Panc1 (cell line): ENCODE measurements around the gene MDM2. TPM values are rescaled to one million over a fixed set of nuclear protein-coding genes. Genes with fewer than 3 reads are reported as not detected.
"Not testable (repeated sequence)": the region's sequence is repeated elsewhere in the genome, so short reads cannot be mapped to it uniquely, and the experiment has no call there.

Experiments
- ATAC-seq: fragments of 200-7000 bp; cut with Tn5 transposase; 2 replicates; pipeline ENCODE4 v1.9.1; 2020; ENCODE audit warnings: mild to moderate bottlenecking, moderate library complexity
- BruUV-seq: library from RNA; stranded (reverse); fragments of 400-500 nt; replicated peaks from 2 replicates; lab custom pipeline; 2021; lab: Mats Ljungman, UMichigan
- CTCF ChIA-PET: fragments of 300-600 bp; sonication (Branson Sonifier 250); formaldehyde crosslinking; loops from one replicate; lab custom pipeline; 2022; ENCODE audit warnings: antibody characterized with exemption; lab: Charles Lee
- POLR2A ChIA-PET: fragments of 300-600 bp; sonication (Branson Sonifier 250); formaldehyde crosslinking; loops from one replicate; lab custom pipeline; 2022; ENCODE audit warnings: antibody characterized with exemption; lab: Charles Lee
- DNase-seq: peaks from one replicate; pipeline ENCODE4 v3.0.0-alpha.2; 2010; ENCODE audit warnings: low read depth, low spot score
- H3K27ac ChIP-seq: 2 replicates; pipeline ENCODE4 v1.5.1; 2011; ENCODE audit warnings: mild to moderate bottlenecking, low read length, inconsistent platforms
- H3K27me3 ChIP-seq: fragments of 200-500 bp; sonication (Bioruptor generic); 2 replicates; pipeline ENCODE4 v1.6.0; 2014; ENCODE audit warnings: low read length, inconsistent platforms; ENCODE audit not compliant: control insufficient read depth, insufficient read depth
- H3K36me3 ChIP-seq: fragments of 200-500 bp; sonication (Bioruptor generic); 2 replicates; pipeline ENCODE4 v1.5.1; 2014; ENCODE audit warnings: inconsistent platforms, mild to moderate bottlenecking, low read length, moderate library complexity; ENCODE audit not compliant: control insufficient read depth, insufficient read depth
- H3K4me1 ChIP-seq: 2 replicates; pipeline ENCODE4 v1.5.1; 2011; ENCODE audit warnings: inconsistent platforms, mild to moderate bottlenecking, low read length, moderate library complexity; ENCODE audit not compliant: control insufficient read depth, insufficient read depth
- H3K4me3 ChIP-seq, 2 experiments: 2 replicates each; pipeline ENCODE4 v1.5.1; 2011 to 2012; ENCODE audit warnings: low read depth in 2 of 2, low read length in 2 of 2, mild to moderate bottlenecking in 2 of 2, inconsistent platforms in 1 of 2, moderate library complexity in 1 of 2
- H3K9me3 ChIP-seq: fragments of 200-500 bp; sonication (Bioruptor generic); 2 replicates; pipeline ENCODE4 v1.5.1; 2014; ENCODE audit warnings: low read depth, mild to moderate bottlenecking, inconsistent platforms, low read length, moderate library complexity; ENCODE audit not compliant: control insufficient read depth, insufficient read depth
- CTCF ChIP-seq: fragments of 450-650 bp; IDR thresholded peaks from 2 replicates; pipeline ENCODE4 v1.5.1; 2017; ENCODE audit warnings: mild to moderate bottlenecking
- POLR2AphosphoS5 ChIP-seq: IDR thresholded peaks from 2 replicates; pipeline ENCODE4 v1.6.1; 2012; ENCODE audit warnings: mild to moderate bottlenecking, low read depth, low read length, moderate library complexity
- REST ChIP-seq, 2 experiments: IDR thresholded peaks; 2 replicates each; pipeline ENCODE4 v1.6.1; 2011 to 2012; ENCODE audit warnings: low read depth in 2 of 2, control low read depth in 1 of 2, low read length in 1 of 2, mild to moderate bottlenecking in 1 of 2, moderate library complexity in 1 of 2; ENCODE audit not compliant: insufficient read depth in 1 of 2
- SIN3A ChIP-seq: IDR thresholded peaks from 2 replicates; pipeline ENCODE4 v1.6.1; 2012; ENCODE audit warnings: low read depth, mild to moderate bottlenecking, low read length, moderate library complexity, borderline replicate concordance; ENCODE audit not compliant: insufficient read depth
- TCF7L2 ChIP-seq: IDR thresholded peaks from 2 replicates; pipeline ENCODE4 v1.6.1; 2011; ENCODE audit warnings: mild to moderate bottlenecking, low read depth, low read length, inconsistent platforms
- in situ Hi-C: cut with HindIII; loops from 2 replicates; pipeline ENCODE4 v1.10.0; 2016; ENCODE audit warnings: low sequenced_read_pairs, low pct_unique_long_range_greater_than_20kb
- intact Hi-C: fragments of 100-400 bp; cut with micrococcal nuclease; formaldehyde crosslinking; loops from one replicate; pipeline ENCODE4 v1.10.0; 2022; ENCODE audit not compliant: unreplicated experiment
- total RNA-seq: library from RNA; stranded (reverse); gene quantifications from one replicate; pipeline ENCODE4 v1.2.1, GENCODE V29; 2021; ENCODE audit not compliant: unreplicated experiment

MDM2 gene
- total RNA-seq, 1 experiment from 2014 or later: 101 TPM

GRCh38 chr12:68839183-68840147 is 31.5 kb downstream of the MDM2 start:
- intact Hi-C loops (no loop called here), in situ Hi-C loops (no loop called here)
- Histone ChIP-seq H3K9me3 (no peaks in the 10 kb centered on the region), H3K4me1 (no peaks in the 10 kb centered on the region), H3K36me3 (peaks cover 52% of the 10 kb centered on the region), H3K27me3 (no peaks in the 10 kb centered on the region), H3K27ac (no peak overlapping the region), H3K4me3 (no peak overlapping the region)
- DNase-seq (no peak), ATAC-seq (no peak)
- ChIA-PET POLR2A (interaction anchor here (0.6 to 0.7 kb wide), 2 partner anchors 436 to 621 kb away, joined by 5 read pairs; no protein-coding TSS in a partner anchor), CTCF (no interaction called here)
- BruUV-seq: TSS peak; percentile 46
- no peak for TF ChIP-seq CTCF
- TF ChIP-seq SIN3A: no peak
- TF ChIP-seq POLR2AphosphoS5: no peak
- no peak for TF ChIP-seq TCF7L2
- no peak for TF ChIP-seq REST (IDR thresholded peaks at IDR 0.05; ENCODE audit: insufficient read depth in 1 of 2, low read depth in 2 of 2, low read length in 1 of 2)

- CTCF ChIA-PET, H3K27ac ChIP-seq, H3K4me1 ChIP-seq, intact Hi-C loops, in situ Hi-C loops, POLR2A ChIA-PET, H3K27me3 ChIP-seq, H3K4me3 ChIP-seq, BruUV-seq, DNase-seq, ATAC-seq, H3K9me3 ChIP-seq: not testable (repeated sequence)
- H3K36me3 ChIP-seq: peaks cover 41% of the 10 kb centered on the region
Observed at GRCh38 chr12:68841175-68841574, 33.2 kb downstream of the MDM2 start.

GRCh38 chr12:68841717-68842116 is 33.7 kb downstream of the MDM2 start:
- ATAC-seq (no peak), DNase-seq (no peak)
- TF ChIP-seq POLR2AphosphoS5 (no peak), REST (IDR thresholded peaks at IDR 0.05; ENCODE audit: insufficient read depth in 1 of 2, low read depth in 2 of 2, low read length in 1 of 2) (no peak), TCF7L2 (no peak), SIN3A (no peak), CTCF (no peak)
- no peaks in the 10 kb centered on the region for H3K4me1 ChIP-seq
- no peak overlapping the region for H3K4me3 ChIP-seq
- BruUV-seq: no TSS peak
- H3K36me3 ChIP-seq: peaks cover 35% of the 10 kb centered on the region
- CTCF ChIA-PET: no interaction called here
- no peaks in the 10 kb centered on the region for H3K27me3 ChIP-seq
- intact Hi-C loops (no loop called here), in situ Hi-C loops (no loop called here)
- no peak overlapping the region for H3K27ac ChIP-seq
- POLR2A ChIA-PET: no interaction called here
- no peaks in the 10 kb centered on the region for H3K9me3 ChIP-seq
